G401.6 (cell line): ENCODE measurements around the gene NLRC4.
"Not testable (repeated sequence)": the region's sequence is repeated elsewhere in the genome, so short reads cannot be mapped to it uniquely, and the experiment has no call there.

ENCODE experiments used
- FAIRE-seq: peaks from 2 replicates; lab custom pipeline; 2012; peaks lifted over from hg19 to GRCh38; lab: Jason Lieb, UNC

NLRC4 gene

GRCh38 chr2:32248299-32248698 is 16.4 kb downstream of the NLRC4 start:
- FAIRE-seq: no peak

- no peak for FAIRE-seq
These were observed 17.8 kb downstream of the NLRC4 start for GRCh38 chr2:32246911-32247310.

- no peak for FAIRE-seq
These were observed 22.4 kb downstream of the NLRC4 start for GRCh38 chr2:32242331-32242730.

GRCh38 chr2:32237996-32238395 is 26.7 kb downstream of the NLRC4 start:
- FAIRE-seq: no peak

- FAIRE-seq: no peak
These were observed 27.2 kb downstream of the NLRC4 start for GRCh38 chr2:32237488-32237887.

- no peak for FAIRE-seq
These were observed 29.4 kb downstream of the NLRC4 start for GRCh38 chr2:32235315-32235714.

GRCh38 chr2:32231959-32232358 is 32.7 kb downstream of the NLRC4 start:
- no peak for FAIRE-seq

- FAIRE-seq: no peak
These were observed 35.1 kb downstream of the NLRC4 start for GRCh38 chr2:32229635-32230034.

GRCh38 chr2:32228181-32228580 is 36.5 kb downstream of the NLRC4 start:
- FAIRE-seq: no peak

GRCh38 chr2:32227492-32227891 is 37.2 kb downstream of the NLRC4 start:
- FAIRE-seq: no peak

GRCh38 chr2:32222966-32223365 is 41.7 kb downstream of the NLRC4 start:
- FAIRE-seq: no peak

- no peak for FAIRE-seq
These were observed 44.2 kb downstream of the NLRC4 start for GRCh38 chr2:32220445-32220844.

GRCh38 chr2:32212295-32212694 is 52.4 kb downstream of the NLRC4 start:
- peak; percentile 91 for FAIRE-seq

- no peak for FAIRE-seq
These were observed 53.8 kb downstream of the NLRC4 start for GRCh38 chr2:32210767-32211408.

- FAIRE-seq: not testable (repeated sequence)
These were observed 61.3 kb downstream of the NLRC4 start for GRCh38 chr2:32203428-32203827.

GRCh38 chr2:32200814-32201213 is 63.9 kb downstream of the NLRC4 start:
- FAIRE-seq: no peak

- FAIRE-seq: peak; percentile 13
These were observed 72.3 kb downstream of the NLRC4 start for GRCh38 chr2:32192418-32192817.

- FAIRE-seq: peak; percentile 6
These were observed 75.7 kb downstream of the NLRC4 start for GRCh38 chr2:32189011-32189410.

- FAIRE-seq: no peak
These were observed 82.0 kb downstream of the NLRC4 start for GRCh38 chr2:32182667-32183066.
